Cardiac muscle cell (in vitro differentiated cells and primary cell): ENCODE data around the gene ZW10. TPM values are rescaled to one million over a fixed set of nuclear protein-coding genes. Genes with fewer than 3 reads are reported as not detected.

Source experiments
- DNase-seq, 2 donors: peaks; one replicate each; pipeline versions ENCODE4 v3.0.0 to v3.0.0-alpha.2; 2010 to 2017; ENCODE audit warnings: low read depth in 1 of 2, low spot score in 1 of 2
- H3K27ac ChIP-seq: fragments of 200-600 bp; sonication (generic); 2 replicates; pipeline ENCODE4 v1.5.1; 2016
- H3K27me3 ChIP-seq: fragments of 200-600 bp; sonication (generic); 2 replicates; pipeline ENCODE4 v1.6.0; 2016; ENCODE audit warnings: control low read depth
- H3K36me3 ChIP-seq: fragments of 200-600 bp; sonication (generic); 2 replicates; pipeline ENCODE4 v1.5.1; 2016; ENCODE audit warnings: control low read depth
- H3K4me1 ChIP-seq: fragments of 200-600 bp; sonication (generic); 2 replicates; pipeline ENCODE4 v1.8.1; 2017; ENCODE audit warnings: low read depth, mild to moderate bottlenecking, mixed run types
- H3K4me3 ChIP-seq: fragments of 200-600 bp; sonication (generic); 2 replicates; pipeline ENCODE4 v1.5.1; 2016; ENCODE audit warnings: mild to moderate bottlenecking
- H3K9me3 ChIP-seq: fragments of 200-600 bp; sonication (generic); 2 replicates; pipeline ENCODE4 v1.5.1; 2017; ENCODE audit warnings: low read depth, mild to moderate bottlenecking, control low read depth
- polyA plus RNA-seq: library from polyadenylated mRNA; unstranded; fragments of >200 nt; fragmentation: Nextera tagmentation; extraction: Ambion mirVana; gene quantifications from 2 replicates; pipeline ENCODE4 v1.2.1, GENCODE V29; 2016
- total RNA-seq: library from RNA; depleted of rRNA; stranded (reverse); fragments of >200 nt; gene quantifications from 2 replicates; pipeline ENCODE4 v1.2.3, GENCODE V29; 2016
- TF ChIP-seq, protein P1 (sequence below): IDR thresholded peaks from 2 replicates; pipeline ENCODE4 v1.5.1; 2012; ENCODE audit warnings: low read depth, mild to moderate bottlenecking, low read length

Gene ZW10
- total and polyA plus RNA-seq, 2 experiments from 2014 or later = 9.3 to 14.7 TPM

DNA sequence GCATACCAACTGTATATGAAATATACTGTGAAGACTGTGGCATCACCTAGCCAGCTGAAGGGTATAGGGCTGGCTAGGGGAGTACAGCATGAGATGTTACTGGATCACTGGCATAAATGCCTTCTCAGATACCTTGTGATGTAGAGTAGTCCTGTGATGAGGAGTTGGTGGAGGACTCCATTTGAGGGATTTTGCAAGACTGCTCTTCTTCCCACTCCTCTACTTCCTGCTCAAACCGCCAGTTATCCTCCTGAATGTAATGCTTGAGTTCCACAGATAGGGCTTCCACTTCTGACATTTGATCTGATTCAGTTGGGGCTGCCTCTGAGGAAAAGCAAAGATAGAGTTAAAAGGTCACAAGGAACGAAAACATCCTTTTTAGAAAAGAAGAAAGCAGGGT is 35.4 kb upstream of the ZW10 start:
- TF ChIP-seq, protein P1, sequence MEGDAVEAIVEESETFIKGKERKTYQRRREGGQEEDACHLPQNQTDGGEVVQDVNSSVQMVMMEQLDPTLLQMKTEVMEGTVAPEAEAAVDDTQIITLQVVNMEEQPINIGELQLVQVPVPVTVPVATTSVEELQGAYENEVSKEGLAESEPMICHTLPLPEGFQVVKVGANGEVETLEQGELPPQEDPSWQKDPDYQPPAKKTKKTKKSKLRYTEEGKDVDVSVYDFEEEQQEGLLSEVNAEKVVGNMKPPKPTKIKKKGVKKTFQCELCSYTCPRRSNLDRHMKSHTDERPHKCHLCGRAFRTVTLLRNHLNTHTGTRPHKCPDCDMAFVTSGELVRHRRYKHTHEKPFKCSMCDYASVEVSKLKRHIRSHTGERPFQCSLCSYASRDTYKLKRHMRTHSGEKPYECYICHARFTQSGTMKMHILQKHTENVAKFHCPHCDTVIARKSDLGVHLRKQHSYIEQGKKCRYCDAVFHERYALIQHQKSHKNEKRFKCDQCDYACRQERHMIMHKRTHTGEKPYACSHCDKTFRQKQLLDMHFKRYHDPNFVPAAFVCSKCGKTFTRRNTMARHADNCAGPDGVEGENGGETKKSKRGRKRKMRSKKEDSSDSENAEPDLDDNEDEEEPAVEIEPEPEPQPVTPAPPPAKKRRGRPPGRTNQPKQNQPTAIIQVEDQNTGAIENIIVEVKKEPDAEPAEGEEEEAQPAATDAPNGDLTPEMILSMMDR = no peak
- Histone ChIP-seq H3K4me3 (no peak overlapping the region), H3K4me1 (peaks cover 5% of the 10 kb centered on the region), H3K36me3 (peaks cover 86% of the 10 kb centered on the region), H3K27me3 (no peaks in the 10 kb centered on the region), H3K27ac (no peak overlapping the region), H3K9me3 (no peaks in the 10 kb centered on the region)
- no peak for DNase-seq

DNA sequence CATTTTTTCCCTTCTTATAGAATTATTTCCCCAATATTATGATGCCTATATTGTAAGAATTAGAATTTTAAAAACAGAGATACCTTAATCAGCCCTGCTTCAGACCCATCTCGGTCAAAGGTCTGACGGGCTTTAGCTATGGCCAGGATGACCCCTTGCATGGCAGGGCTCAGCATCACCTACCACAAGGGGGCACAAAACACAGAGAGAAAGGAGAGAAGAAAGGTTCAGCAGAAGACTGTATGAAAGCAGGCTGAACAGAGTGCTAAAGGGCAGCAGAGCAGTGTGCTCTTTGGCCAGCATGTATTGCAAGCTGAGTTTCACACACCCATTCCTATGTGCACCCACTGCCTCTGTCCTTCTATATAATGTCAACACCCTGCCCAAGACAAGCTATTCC is 32.9 kb upstream of the ZW10 start:
- TF ChIP-seq, protein P1 = peak; percentile 56
- Histone ChIP-seq H3K36me3 (peaks cover 86% of the 10 kb centered on the region), H3K4me1 (no peaks in the 10 kb centered on the region), H3K9me3 (no peaks in the 10 kb centered on the region), H3K27ac (no peak overlapping the region), H3K4me3 (no peak overlapping the region), H3K27me3 (no peaks in the 10 kb centered on the region)
- DNase-seq = peak; percentile 44 to 54

DNA sequence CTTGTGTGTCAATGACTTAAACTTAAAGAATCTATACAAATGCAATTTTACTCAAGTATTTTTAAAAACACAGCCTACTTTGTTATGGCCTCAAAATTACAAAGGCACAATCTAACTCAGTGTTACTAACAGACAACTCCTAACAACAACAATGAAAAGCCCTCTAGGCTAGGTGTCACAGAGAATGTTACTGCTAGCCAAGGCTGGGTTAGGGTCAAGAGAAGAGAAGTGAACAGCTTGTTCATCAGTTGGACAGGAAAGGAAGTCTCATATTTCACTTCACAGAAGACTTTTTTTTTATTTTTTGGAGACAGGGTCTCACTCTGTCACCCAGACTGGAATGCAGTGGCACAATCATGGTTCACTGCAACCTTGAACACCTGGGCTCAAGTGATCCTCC is 32.1 kb upstream of the ZW10 start:
- no peak overlapping the region for H3K4me3 ChIP-seq
- H3K27ac ChIP-seq = no peak overlapping the region
- H3K9me3 ChIP-seq = no peaks in the 10 kb centered on the region
- H3K36me3 ChIP-seq = peaks cover 86% of the 10 kb centered on the region
- TF ChIP-seq, protein P1 = no peak
- H3K4me1 ChIP-seq = no peaks in the 10 kb centered on the region
- DNase-seq = no peak
- H3K27me3 ChIP-seq = no peaks in the 10 kb centered on the region

DNA sequence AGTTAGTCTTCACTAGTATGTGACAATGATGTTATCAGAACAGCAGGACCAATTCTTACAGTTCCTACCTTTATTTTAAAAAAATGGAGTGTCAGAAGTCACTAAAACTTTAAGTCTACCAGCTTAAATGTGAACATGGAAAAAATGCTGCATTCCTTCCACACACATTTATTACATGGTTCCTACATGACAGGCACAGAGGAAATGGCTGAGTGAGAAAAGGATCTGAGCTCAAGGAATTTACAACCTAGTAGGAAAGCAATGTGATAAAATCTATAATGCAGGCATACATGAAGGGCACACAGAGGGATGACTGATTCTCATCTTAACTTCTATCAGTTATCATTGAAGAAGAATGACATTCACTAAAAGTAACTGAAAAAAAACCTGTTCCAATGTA is 29.1 kb upstream of the ZW10 start:
- Histone ChIP-seq H3K27ac (no peak overlapping the region), H3K9me3 (no peaks in the 10 kb centered on the region), H3K27me3 (no peaks in the 10 kb centered on the region), H3K4me3 (no peak overlapping the region), H3K36me3 (peaks cover 86% of the 10 kb centered on the region), H3K4me1 (no peaks in the 10 kb centered on the region)
- TF ChIP-seq, protein P1 = no peak
- DNase-seq = no peak

DNA sequence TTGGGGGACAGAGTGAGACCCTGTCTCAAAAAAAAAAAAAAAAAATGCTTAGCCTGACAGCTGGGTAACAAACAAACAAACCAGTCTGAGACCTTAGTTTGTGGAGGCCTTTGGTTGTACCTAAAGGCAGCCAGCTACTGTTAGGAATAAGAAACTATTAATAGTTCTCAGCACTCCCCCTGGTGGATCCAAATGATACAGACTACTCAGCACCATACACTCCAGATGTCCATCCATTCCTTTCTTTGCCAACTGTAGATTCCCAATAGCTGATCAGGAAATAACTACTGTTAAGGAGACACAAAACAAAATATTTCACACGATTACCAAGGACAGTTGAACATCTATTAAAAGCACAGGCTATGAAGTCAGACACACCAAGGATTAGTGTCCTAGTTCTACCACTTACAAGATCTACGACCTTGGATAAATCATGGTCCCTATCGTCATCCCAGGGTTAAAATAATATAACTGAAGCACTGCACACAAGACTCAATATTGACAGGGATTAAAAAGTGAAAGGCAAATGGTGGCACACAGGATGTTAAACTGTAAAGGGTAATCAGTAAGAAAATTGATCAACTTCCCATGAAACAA is 23.3 kb upstream of the ZW10 start:
- Histone ChIP-seq H3K27me3 (no peaks in the 10 kb centered on the region), H3K9me3 (no peaks in the 10 kb centered on the region), H3K27ac (no peak overlapping the region), H3K4me1 (no peaks in the 10 kb centered on the region), H3K4me3 (no peak overlapping the region), H3K36me3 (peaks cover 32% of the 10 kb centered on the region)
- TF ChIP-seq, protein P1 = peak; percentile 72
- peak; percentile 52 to 80 for DNase-seq
